ENCODE measurements around the gene CDYL.
"Not testable (repeated sequence)": the region's sequence is repeated elsewhere in the genome, so short reads cannot be mapped to it uniquely, and the experiment has no call there.

Gene CDYL

GRCh38 chr6:5003604-5004372 is 227.6 kb downstream of the CDYL start, which contains the start of gene RPP40:
Gene RPP40, minus strand, starts transcription at chr6:5004037. Its CDS starts 35 bp downstream, at chr6:5004002.
- DNase-seq (ENCODE audit: low read depth in 2 of 2) = peak; percentile 95 to 99

DNA sequence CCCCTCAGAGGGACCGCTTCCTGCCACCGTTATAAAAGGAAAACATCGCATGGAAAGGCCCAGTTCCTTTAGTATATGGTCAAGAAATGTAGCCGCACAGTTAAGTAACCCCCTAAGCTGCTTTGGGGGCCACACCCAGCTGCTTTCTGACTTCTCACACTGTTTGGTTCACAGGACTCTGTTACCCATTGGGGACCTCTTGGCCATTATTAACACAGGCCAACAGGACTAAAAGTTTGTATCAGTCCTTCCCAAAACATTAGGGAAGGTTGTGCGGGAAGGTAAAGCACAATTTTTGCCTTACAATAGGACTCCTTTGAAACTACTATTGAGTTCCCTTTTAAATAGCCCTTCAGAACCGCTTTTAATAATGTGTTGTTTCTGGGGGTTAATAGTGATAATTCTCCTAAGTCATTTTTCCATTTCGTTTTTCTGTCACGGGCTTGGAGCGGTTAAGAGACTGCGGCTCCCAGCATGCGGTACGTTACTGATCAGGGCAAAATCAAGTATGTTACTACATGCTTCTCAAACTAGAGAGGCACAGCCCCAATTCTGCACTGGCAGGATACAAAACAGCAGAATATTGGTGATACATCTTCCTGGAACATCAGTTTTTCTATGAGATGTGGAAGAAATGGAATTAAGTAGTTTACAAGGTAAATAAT is 228.3 kb downstream of the CDYL start:
- no peak for DNase-seq (ENCODE audit: low read depth in 2 of 2)

- not testable (repeated sequence) for DNase-seq (ENCODE audit: low read depth in 2 of 2)
These were observed 228.8 kb downstream of the CDYL start for GRCh38 chr6:5005038-5005433.
